Hepatocyte (in vitro differentiated cells): Measurements from ENCODE around the gene MIPOL1.

ENCODE experiments used
- EZH2phosphoT487 ChIP-seq: fragments of 200-600 bp; sonication (generic); IDR thresholded peaks from one replicate; pipeline ENCODE4 v1.6.1; 2018; ENCODE audit warnings: antibody characterized with exemption, mild to moderate bottlenecking, low read depth, moderate library complexity; ENCODE audit not compliant: unreplicated experiment, severe bottlenecking
- TF ChIP-seq, protein P1 (sequence below): fragments of 200-600 bp; sonication (generic); IDR thresholded peaks from 2 replicates; pipeline ENCODE4 v1.5.1; 2016; ENCODE audit warnings: antibody characterized with exemption, mild to moderate bottlenecking; ENCODE audit not compliant: poor library complexity

DNA sequence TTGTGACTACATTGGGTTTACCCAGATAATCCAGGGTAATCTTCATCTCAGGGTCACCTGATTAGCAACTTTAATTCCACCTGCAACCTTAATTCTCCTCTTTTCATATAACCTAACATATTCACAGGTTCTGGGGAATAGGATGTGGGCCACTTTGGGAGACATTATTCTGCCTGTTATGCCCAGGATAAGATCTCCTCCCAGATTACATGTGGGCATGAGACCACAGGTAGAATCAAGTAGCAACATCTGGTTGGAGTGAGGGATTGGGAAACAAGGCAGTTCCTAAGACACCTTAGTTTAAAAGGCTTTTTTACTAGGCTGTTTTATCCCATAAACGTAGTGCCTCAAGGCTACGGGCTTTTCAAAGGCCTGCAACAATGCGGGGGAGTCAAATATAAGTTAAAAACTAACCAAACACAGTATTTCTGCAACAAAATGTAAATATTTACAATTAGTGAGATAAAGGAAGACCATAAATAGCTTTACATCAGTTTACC is 215.8 kb downstream of the MIPOL1 start:
- TF ChIP-seq, protein P1, sequence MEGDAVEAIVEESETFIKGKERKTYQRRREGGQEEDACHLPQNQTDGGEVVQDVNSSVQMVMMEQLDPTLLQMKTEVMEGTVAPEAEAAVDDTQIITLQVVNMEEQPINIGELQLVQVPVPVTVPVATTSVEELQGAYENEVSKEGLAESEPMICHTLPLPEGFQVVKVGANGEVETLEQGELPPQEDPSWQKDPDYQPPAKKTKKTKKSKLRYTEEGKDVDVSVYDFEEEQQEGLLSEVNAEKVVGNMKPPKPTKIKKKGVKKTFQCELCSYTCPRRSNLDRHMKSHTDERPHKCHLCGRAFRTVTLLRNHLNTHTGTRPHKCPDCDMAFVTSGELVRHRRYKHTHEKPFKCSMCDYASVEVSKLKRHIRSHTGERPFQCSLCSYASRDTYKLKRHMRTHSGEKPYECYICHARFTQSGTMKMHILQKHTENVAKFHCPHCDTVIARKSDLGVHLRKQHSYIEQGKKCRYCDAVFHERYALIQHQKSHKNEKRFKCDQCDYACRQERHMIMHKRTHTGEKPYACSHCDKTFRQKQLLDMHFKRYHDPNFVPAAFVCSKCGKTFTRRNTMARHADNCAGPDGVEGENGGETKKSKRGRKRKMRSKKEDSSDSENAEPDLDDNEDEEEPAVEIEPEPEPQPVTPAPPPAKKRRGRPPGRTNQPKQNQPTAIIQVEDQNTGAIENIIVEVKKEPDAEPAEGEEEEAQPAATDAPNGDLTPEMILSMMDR = no peak
- no peak for TF ChIP-seq EZH2phosphoT487
